ENCODE data around the gene MAP3K9.
A peak's percentile ranks its signal among the peaks of the same experiment; 100 is the strongest.

Gene MAP3K9

DNA sequence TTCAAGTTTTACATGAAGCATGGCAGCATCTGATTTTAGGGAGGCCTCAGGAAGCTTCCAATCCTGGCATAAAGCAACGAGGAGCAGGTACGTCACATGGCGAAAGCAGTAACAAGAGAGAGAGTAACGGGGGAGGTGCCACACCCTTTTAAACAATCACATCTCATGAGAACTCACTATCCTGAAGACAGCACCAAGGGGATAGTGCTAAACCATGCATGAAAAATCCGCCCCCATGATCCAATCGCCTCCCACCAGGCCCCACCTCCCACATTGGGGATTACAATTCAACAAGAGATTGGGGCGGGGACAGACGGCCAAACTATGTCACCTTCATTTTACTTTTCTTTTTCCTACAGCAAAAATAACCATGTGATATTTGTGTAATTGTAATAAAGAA, 7.2 kb upstream of the MAP3K9 start:
- no peak for DNase-seq

DNA sequence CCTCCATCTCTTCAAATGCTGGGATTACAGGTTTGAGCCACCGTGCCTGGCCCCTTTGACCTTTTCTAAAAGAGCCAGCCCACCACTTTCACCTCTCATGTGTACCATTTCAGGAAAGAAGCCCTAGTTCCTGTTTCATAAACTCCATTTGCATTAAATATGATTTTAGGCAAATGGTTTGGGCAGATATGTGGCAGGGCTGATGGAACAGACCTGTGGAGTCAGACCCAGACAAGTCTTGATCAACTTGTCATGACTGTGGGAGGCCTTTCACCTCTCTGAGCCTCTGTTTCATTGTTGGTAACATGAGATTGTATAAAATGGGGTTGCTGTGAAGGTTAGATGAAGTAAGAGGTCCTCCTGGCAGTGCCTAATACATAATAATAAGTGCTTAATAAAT, 5.2 kb upstream of the MAP3K9 start:
- no peak for DNase-seq

GRCh38 chr14:70812124-70812818, 3.0 kb upstream of the MAP3K9 start:
- DNase-seq = no peak

GRCh38 chr14:70811578-70811977, 2.3 kb upstream of the MAP3K9 start:
- no peak for DNase-seq

GRCh38 chr14:70811050-70811449, 1.7 kb upstream of the MAP3K9 start:
- no peak for DNase-seq

DNA sequence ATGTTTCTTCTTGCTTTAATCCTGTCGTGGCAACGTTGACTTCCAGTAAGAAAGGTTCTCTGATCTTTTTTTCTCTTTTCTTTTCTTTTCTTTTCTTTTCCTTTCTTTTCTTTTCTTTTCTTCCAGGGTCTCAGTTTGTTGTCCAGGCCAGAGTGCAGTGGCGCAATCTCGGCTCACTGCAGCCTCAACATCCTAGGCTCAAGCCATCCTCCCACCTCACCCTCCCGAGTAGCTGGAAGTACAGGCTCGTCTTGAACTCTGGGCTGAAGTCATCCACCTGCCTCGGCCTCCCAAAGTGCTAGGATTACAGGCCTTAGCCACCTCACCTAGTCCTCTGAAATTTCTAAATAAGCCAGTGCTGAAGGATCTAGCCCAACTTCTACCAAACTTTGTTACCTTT, 1.3 kb upstream of the MAP3K9 start:
- DNase-seq = no peak

DNA sequence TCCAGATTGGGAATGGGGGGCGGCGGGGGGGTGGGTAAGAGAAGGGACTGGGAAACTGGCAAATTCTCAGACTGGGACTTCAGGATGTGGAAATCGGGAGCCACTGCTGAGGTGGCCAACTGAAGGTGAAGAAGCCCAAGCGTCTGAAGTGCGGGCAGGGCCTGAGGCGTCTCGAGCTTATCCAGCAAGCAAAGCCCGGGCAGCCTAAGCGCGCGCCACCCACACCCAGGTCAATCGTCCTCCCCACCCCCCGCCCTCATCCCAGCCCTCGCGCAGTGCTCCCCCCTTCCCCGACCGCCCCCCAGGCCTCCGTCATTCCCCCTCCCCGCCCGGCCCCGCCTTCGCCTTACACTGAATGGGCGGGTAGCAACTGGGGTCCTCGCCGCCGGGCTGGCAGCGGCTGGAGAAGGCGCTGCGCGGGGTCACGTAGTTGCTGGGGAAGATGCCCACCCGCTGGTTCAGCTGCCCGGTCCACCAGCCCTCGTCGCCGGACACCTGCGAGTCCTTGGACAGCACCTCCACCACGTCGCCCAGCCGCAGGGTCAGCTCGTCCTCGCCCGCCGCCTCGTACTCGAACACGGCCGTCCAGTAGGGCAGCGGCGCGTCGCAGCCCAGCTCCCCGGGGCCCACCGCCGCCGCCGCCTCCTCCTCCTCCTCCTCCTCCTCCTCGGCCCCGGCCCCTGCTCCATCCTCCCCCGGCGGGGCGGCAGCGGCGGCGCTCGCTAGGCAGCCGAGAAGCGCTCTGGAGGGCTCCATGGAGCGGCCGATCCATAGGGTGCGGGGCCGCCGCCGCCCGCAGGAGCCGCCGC, 693 bp downstream of the MAP3K9 start:
- no peak for DNase-seq

DNA sequence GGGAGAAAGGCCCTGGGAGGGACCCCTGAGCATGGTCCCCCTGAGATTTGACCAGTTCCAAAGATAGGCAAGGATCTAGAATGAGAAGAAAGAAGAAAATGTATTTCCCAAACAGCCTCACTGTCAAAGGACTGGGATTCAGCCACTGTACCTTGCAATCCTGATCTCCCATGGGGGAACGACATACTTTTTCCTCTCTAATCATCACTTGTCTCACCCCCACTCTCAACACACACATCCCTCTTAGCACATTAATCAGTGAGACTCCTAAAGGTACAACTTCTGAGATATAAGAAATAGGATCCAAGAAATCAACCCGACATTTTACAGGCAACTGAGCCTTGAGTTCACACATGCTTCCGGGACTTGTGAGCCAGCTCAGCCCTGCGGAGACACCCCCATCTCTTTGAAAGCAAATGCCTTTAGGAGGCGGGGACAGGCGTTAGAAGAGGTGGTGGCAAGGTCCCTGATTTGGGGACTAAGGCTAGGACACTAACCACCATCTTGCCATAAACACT, 1.4 kb downstream of the MAP3K9 start:
- no peak for DNase-seq

- DNase-seq = no peak
These were observed 4.7 kb downstream of the MAP3K9 start for GRCh38 chr14:70804556-70805162.

- no peak for DNase-seq
These were observed 5.7 kb downstream of the MAP3K9 start for GRCh38 chr14:70803321-70804310.

DNA sequence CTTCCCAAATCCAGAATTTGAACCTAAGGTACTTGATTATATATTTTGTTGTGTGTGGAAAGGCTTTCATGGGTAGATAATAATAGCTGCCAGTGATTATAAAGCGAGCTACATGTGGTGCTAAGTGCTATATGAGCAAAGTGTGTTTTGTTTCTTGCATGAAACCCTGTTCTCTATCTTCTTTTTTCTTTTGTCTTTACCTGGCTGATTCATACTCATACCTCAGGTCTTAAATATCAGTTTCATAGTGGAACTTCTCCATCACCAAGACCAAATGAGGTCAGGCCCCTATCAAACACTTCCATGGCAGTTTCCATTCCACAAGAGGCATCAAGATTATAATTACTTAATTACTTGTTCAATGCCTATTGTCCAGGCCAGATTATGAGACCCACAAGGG, 6.9 kb downstream of the MAP3K9 start:
- DNase-seq = no peak

GRCh38 chr14:70801836-70802235, 7.5 kb downstream of the MAP3K9 start:
- DNase-seq = no peak

DNA sequence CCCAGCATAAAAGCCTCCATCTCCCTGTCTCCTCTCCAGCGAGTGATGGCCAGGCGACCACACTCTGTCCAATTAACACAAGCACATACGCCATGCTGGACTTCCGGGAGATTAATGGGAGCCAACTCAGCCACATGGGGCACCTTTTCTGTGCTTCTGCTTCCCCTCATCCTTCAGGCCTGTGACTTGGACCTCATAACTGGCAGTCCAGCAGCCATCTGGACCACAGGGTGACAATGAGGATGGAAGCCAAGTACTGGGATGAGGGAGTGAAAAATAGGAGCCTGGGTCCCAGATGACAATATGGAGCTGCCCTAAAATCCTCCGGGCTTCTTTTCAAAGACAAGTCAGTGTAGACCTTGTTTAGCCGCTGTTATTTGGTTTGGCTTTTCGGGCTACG, 12.8 kb downstream of the MAP3K9 start:
- no peak for DNase-seq

DNA sequence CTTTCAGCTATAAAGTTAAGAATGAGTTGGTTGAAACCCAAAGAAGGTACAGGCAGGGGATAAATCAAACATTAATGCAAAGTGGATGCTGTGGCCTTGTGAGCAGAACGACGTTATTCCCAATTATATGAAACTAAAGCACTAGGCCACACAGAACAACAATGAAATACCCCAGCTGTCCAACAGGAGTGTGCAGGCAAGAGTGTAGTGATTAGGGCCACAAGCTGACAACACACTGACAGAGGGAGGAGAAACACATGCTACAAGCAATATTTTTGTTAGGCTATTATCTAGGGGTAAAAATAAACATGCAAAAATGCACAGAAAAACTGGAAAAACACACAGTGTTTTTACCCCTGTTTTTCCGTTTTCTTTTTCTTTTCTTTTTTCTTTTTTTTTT, 15.0 kb downstream of the MAP3K9 start:
- DNase-seq = no peak

- no peak for DNase-seq
These were observed 15.7 kb downstream of the MAP3K9 start for GRCh38 chr14:70793637-70794036.

GRCh38 chr14:70792939-70793338, 16.4 kb downstream of the MAP3K9 start:
- no peak for DNase-seq

GRCh38 chr14:70791971-70792370, 17.3 kb downstream of the MAP3K9 start:
- no peak for DNase-seq

DNA sequence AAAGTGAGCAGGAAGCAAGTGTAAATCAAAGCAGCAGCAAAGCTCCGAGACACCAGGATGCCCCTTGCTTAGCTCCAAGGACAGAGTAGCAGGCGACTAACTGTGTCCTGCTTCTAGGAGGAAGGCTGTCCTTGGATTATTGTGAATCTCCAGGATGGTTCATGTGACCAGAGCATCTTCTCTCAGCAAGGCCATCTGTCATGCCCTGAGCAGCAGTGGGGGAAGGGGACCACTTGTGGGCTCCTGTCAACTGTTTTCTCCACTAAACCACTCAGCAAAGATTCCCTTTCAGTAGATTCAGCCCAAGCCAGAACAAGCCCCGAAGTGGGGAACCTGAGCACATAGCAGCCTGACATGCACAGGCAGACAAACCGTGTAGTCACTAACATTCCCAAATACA, 19.4 kb downstream of the MAP3K9 start:
- DNase-seq = no peak

DNA sequence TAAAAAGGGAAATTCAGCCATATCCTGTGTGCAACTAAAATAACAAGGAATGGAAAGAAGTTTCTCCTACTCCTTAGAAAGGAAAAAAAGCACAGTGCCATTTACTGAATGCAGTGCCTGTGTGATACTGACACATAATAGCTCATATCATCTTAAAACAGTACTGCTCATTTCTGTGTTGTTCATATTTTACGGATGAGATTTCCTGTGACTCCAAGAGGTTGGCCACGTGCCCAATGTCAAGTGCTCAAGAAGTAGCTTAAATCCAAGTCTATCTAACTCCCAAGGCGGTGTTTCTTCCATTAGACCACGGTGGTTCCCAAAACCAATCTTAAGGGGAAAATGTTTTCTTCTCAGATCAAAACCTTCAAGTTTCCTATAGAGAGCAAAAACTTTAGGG, 20.0 kb downstream of the MAP3K9 start:
- peak; percentile 59 for DNase-seq

DNA sequence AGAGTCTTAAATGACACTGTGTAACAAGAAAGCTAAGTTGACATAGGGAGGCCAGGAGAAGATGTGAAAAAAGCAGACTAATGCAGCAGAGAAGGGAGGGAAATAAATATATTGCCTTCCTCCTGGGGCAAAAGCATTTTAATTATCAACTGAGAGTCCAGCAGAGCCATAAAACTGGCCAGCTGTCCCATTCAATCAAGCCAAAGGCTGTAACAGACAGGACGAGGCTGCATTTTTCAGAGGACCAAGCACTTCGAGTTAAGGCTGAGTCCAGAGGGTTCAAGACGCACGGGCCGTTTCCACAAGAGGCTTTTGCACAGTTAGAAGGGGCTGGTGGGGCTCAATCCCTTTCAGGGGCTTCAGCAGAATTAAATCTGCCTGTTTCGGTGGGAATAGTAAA, 20.4 kb downstream of the MAP3K9 start:
- DNase-seq = no peak

GRCh38 chr14:70785556-70785955, 23.8 kb downstream of the MAP3K9 start:
- no peak for DNase-seq

GRCh38 chr14:70784886-70785285, 24.4 kb downstream of the MAP3K9 start:
- DNase-seq = no peak

DNA sequence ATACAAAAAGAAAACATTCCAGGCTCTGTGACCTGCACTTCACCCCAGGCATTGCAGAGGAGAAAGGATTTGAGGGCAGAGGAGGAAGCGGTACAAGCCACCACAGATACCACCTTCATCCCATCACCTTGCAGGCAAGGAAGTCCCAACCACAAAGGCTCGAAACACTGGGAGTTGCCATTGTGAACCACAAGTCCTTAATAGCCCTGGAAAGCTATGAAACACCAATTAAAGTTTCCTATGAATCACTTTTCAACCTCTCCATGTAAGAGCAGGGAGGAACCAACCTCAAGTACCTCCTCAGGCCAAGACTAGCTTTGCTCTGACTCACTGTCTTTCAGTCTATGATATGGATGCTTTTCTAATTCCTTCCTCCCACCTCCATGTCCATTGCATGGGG, 27.0 kb downstream of the MAP3K9 start:
- no peak for DNase-seq

Measured in HCEC 1CT (cell line).